ENCODE results near the gene FAS. TPM values are rescaled to one million over a fixed set of nuclear protein-coding genes. Genes with fewer than 3 reads are reported as not detected.

Gene FAS
- polyA plus RNA-seq, 3 donors: 27.3 to 28.9 (median 27.9) TPM

DNA sequence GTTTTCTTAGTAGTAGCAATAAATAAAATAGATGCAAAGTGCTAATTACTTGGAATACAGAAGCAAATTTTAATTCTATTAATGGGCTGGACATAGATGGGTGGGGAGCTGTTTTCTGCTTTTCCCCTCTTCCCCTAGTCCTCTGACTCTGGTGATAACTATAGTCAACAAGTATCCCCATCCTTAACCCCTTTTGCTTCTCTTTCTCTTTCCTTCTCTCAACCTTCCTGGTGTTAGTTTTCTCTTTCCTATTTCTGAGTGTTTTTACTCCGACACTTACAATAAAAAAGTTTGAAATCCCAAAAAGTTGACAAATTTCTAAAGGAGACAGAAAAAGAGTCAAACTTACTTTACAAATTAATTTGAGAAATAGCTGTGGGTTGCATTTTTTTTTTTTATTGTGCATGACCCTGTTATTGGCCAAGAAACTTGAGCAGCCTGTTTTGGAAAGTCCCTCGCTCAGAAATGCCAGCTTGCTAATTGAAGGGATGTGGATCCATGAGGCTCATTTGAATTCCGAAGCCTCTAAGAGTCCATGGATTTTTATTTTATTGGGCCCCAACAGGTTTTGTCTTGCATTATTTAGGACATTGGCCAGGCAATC, 2.4 kb downstream of the FAS start:
- Mint-ChIP-seq H3K4me3 (peak overlapping the region; percentile 56 to 72), H3K36me3 (peaks cover 0 to 3% of the 10 kb centered on the region in 2 donors), H3K9me3 (no peaks in the 10 kb centered on the region), H3K4me1 (peaks cover 72% of the 10 kb centered on the region), H3K27me3 (ENCODE audit: low read depth in 3 of 3) (no peaks in the 10 kb centered on the region), H3K27ac (peak overlapping the region in 3 of 7 donors; percentile 54 to 71 (median 63))
- Histone ChIP-seq H3K9me3 (replicated peaks in 1 of 2; ENCODE audit: control insufficient read depth in 1 of 2, insufficient read depth in 1 of 2, low read length in 2 of 2) (no peaks in the 10 kb centered on the region), H3K4me3 (replicated peaks in 1 of 3; ENCODE audit: low read depth in 2 of 3, low read length in 3 of 3) (peak overlapping the region in 1 of 3 experiments; percentile 46), H3K36me3 (replicated peaks in 1 of 2; ENCODE audit: control insufficient read depth in 1 of 2, insufficient read depth in 2 of 2, low read length in 2 of 2) (no peaks in the 10 kb centered on the region), H3K27ac (ENCODE audit: low read depth in 1 of 2, low read length in 2 of 2) (peak overlapping the region in 1 of 2 donors; percentile 49), H4K20me1 (ENCODE audit: insufficient read depth, low read length) (peaks cover 24% of the 10 kb centered on the region), H3K27me3 (ENCODE audit: control insufficient read depth in 2 of 2, insufficient read depth in 2 of 2, low read length in 2 of 2) (no peaks in the 10 kb centered on the region), H2AFZ (ENCODE audit: insufficient read depth, low read depth, low read length, poor library complexity, severe bottlenecking) (no peak overlapping the region), H3K4me1 (ENCODE audit: control insufficient read depth in 1 of 2, insufficient read depth in 2 of 2, low read length in 2 of 2) (peaks cover 50 to 70% of the 10 kb centered on the region in 2 donors), H3K9ac (ENCODE audit: insufficient read depth, low read length, poor library complexity, severe bottlenecking) (no peak overlapping the region), H3K4me2 (replicated peaks; ENCODE audit: extremely low read depth, low read length, poor library complexity, severe bottlenecking) (peak overlapping the region; percentile 87), H3K79me2 (ENCODE audit: insufficient read depth, low read length) (peaks cover 67% of the 10 kb centered on the region)
- TF ChIP-seq, protein P1, sequence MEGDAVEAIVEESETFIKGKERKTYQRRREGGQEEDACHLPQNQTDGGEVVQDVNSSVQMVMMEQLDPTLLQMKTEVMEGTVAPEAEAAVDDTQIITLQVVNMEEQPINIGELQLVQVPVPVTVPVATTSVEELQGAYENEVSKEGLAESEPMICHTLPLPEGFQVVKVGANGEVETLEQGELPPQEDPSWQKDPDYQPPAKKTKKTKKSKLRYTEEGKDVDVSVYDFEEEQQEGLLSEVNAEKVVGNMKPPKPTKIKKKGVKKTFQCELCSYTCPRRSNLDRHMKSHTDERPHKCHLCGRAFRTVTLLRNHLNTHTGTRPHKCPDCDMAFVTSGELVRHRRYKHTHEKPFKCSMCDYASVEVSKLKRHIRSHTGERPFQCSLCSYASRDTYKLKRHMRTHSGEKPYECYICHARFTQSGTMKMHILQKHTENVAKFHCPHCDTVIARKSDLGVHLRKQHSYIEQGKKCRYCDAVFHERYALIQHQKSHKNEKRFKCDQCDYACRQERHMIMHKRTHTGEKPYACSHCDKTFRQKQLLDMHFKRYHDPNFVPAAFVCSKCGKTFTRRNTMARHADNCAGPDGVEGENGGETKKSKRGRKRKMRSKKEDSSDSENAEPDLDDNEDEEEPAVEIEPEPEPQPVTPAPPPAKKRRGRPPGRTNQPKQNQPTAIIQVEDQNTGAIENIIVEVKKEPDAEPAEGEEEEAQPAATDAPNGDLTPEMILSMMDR (IDR thresholded peaks at IDR 0.05): no peak
- intact Hi-C loops (cut with micrococcal nuclease): loop anchor here in 1 of 2 donors (5.0 kb wide), 3 partner anchors 39 to 141 kb away; partner anchors contain the start of gene ANKRD22
- DNase-seq: peak in 1 of 3 donors; percentile 65
- WGBS (ENCODE audit: insufficient coverage): 60% methylated on average over 1 of the region's 3 CpGs

DNA sequence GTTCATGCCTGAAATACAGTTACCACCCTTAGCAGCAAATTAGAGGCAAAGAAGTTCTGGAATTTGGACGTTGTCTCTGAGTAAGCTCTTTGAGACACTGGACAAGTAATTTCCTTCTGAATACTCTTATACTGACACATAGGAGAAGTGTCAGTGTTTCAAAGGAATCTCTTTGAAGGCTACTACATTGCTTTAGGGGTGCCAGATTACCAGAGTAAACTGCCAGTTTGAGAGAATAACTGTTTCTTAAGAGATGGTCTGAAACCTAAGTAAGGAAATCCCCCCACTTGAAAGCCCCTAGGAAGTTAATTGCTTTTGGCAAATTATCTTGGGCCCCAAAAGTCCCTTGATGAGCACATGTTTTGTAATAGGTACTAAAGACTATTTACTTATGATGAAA, 3.4 kb downstream of the FAS start:
- H3K27ac ChIP-seq (ENCODE audit: low read depth in 1 of 2, low read length in 2 of 2): no peak overlapping the region
- H3K9me3 ChIP-seq (replicated peaks in 1 of 2; ENCODE audit: control insufficient read depth in 1 of 2, insufficient read depth in 1 of 2, low read length in 2 of 2): no peaks in the 10 kb centered on the region
- no peak overlapping the region for H2AFZ ChIP-seq (ENCODE audit: insufficient read depth, low read depth, low read length, poor library complexity, severe bottlenecking)
- no peaks in the 10 kb centered on the region for H3K27me3 Mint-ChIP-seq (ENCODE audit: low read depth in 3 of 3)
- intact Hi-C loops (cut with micrococcal nuclease): loop anchor here in 1 of 2 donors (5.0 kb wide), 3 partner anchors 38 to 142 kb away; partner anchors contain the start of gene ANKRD22
- H3K27me3 ChIP-seq (ENCODE audit: control insufficient read depth in 2 of 2, insufficient read depth in 2 of 2, low read length in 2 of 2): no peaks in the 10 kb centered on the region
- H3K79me2 ChIP-seq (ENCODE audit: insufficient read depth, low read length): peaks cover 75% of the 10 kb centered on the region
- H3K36me3 Mint-ChIP-seq: peaks cover 3 to 6% of the 10 kb centered on the region in 2 donors
- peak in 2 of 3 donors; percentile 25 to 78 for DNase-seq
- no peak overlapping the region for H3K9ac ChIP-seq (ENCODE audit: insufficient read depth, low read length, poor library complexity, severe bottlenecking)
- H3K36me3 ChIP-seq (replicated peaks in 1 of 2; ENCODE audit: control insufficient read depth in 1 of 2, insufficient read depth in 2 of 2, low read length in 2 of 2): no peaks in the 10 kb centered on the region
- no peak overlapping the region for H3K4me3 ChIP-seq (replicated peaks in 1 of 3; ENCODE audit: low read depth in 2 of 3, low read length in 3 of 3)
- TF ChIP-seq, protein P1 (IDR thresholded peaks at IDR 0.05): no peak
- no CpG with 5 or more reads among the region's 1 CpG for WGBS (ENCODE audit: insufficient coverage)
- peaks cover 28% of the 10 kb centered on the region for H4K20me1 ChIP-seq (ENCODE audit: insufficient read depth, low read length)
- peak overlapping the region in 1 of 2 donors; percentile 46 for H3K4me3 Mint-ChIP-seq
- peaks cover 43 to 60% of the 10 kb centered on the region in 2 donors for H3K4me1 ChIP-seq (ENCODE audit: control insufficient read depth in 1 of 2, insufficient read depth in 2 of 2, low read length in 2 of 2)
- peaks cover 63% of the 10 kb centered on the region for H3K4me1 Mint-ChIP-seq
- H3K4me2 ChIP-seq (replicated peaks; ENCODE audit: extremely low read depth, low read length, poor library complexity, severe bottlenecking): no peak overlapping the region
- H3K9me3 Mint-ChIP-seq: no peaks in the 10 kb centered on the region
- H3K27ac Mint-ChIP-seq: peak overlapping the region in 3 of 7 donors; percentile 15 to 37 (median 30)
